ENCODE data around the gene CSRNP3.

GRCh38 chr2:165720511-165720910 is 251.0 kb downstream of the CSRNP3 start:
- no peak for TF ChIP-seq CTCF (IDR thresholded peaks at IDR 0.05)
- no peak for TF ChIP-seq POLR2A (IDR thresholded peaks at IDR 0.05)

Measured in ovary (tissue), 3 donors.